ENCODE measurements around the gene RNASEL.

Gene RNASEL

GRCh38 chr1:182620924-182621585 lies 32.0 kb upstream of the RNASEL start:
- no peak for DNase-seq

- DNase-seq = no peak
Observed at GRCh38 chr1:182617734-182618351, 28.8 kb upstream of the RNASEL start.

- no peak for DNase-seq
Observed at GRCh38 chr1:182617014-182617429, 28.0 kb upstream of the RNASEL start.

GRCh38 chr1:182616130-182617013 lies 27.3 kb upstream of the RNASEL start:
- DNase-seq = no peak

- no peak for DNase-seq
Observed at GRCh38 chr1:182615468-182616129, 26.5 kb upstream of the RNASEL start.

GRCh38 chr1:182614796-182615454 lies 25.9 kb upstream of the RNASEL start:
- DNase-seq = peak; percentile 71

GRCh38 chr1:182611787-182612186 lies 22.7 kb upstream of the RNASEL start:
- no peak for DNase-seq

- no peak for DNase-seq
Observed at GRCh38 chr1:182611326-182611725, 22.3 kb upstream of the RNASEL start.

GRCh38 chr1:182610606-182611194 lies 21.6 kb upstream of the RNASEL start:
- DNase-seq = no peak

GRCh38 chr1:182608845-182609610 lies 20.0 kb upstream of the RNASEL start:
- DNase-seq = peak; percentile 8

GRCh38 chr1:182608236-182608635 lies 19.2 kb upstream of the RNASEL start:
- DNase-seq = no peak

GRCh38 chr1:182607566-182607965 lies 18.5 kb upstream of the RNASEL start:
- DNase-seq = no peak

GRCh38 chr1:182604175-182605164 lies 15.4 kb upstream of the RNASEL start, which contains the start of gene RGS16:
RGS16 (minus strand) TSS chr1:182604389; CDS start chr1:182604259, 130 bp downstream.
- peak; percentile 64 for DNase-seq

GRCh38 chr1:182603646-182604174 lies 14.7 kb upstream of the RNASEL start:
- DNase-seq = no peak

GRCh38 chr1:182602935-182603645 lies 14.0 kb upstream of the RNASEL start:
- DNase-seq = no peak

GRCh38 chr1:182601913-182602312 lies 12.9 kb upstream of the RNASEL start:
- no peak for DNase-seq

GRCh38 chr1:182601416-182601786 lies 12.3 kb upstream of the RNASEL start:
- DNase-seq = peak; percentile 62

GRCh38 chr1:182600745-182601415 lies 11.8 kb upstream of the RNASEL start:
- no peak for DNase-seq

Measured in HCEC 1CT (cell line).